Measurements from ENCODE around the gene AVPR2. TPM values are rescaled to one million over a fixed set of nuclear protein-coding genes. Genes with fewer than 3 reads are reported as not detected.

The AVPR2 gene
- total RNA-seq, 1 donor from 2014 or later, result 3.3 TPM

DNA sequence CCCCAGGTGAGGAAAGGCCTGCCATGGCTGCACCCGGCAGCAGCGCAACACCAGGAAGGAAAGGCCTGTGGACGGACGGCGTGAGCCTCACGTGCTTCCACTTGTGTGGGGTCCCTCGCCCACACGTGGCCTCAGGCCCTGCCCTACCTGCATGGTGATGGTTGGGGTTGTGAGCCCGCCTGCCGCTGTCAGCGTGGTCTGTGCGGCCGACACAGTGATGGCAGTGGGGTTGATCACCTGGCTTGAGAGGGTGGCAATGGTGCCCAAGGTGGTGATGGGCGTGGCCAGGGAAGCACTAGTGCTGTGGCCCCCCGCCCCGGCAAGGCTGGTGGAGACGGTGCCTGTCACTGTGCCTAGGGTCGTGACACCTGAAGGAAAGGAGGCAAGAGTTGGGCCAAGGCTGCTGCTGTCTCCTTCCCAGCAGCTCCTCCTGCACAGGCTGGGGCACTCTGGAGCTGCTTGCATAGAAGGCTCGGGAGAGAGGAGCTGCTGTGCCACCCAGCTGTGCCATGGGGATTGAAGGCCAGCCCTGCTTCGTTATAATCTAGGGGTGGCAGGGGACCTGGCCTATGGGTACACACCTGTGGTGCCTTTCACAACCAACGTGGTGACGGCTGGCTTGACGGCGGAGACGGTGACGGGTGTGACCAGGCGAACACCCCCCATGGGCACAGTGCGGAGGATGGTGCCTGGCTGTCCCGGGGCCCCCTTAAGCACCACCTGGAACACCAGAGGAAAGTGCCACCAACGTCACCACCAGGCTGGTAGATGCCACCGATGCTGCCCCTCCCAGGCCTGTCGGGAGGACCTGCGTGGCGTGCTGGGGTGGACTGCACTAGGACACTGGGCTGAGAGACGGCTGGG lies 51.8 kb downstream of the AVPR2 start:
- no peak for DNase-seq (ENCODE audit: low spot score)
- intact Hi-C loops (cut with DNase I), result no loop called here

Other genes with a start within 250 kb of the AVPR2 start
- gene PNCK, start 230.9 kb upstream of the AVPR2 start, total RNA-seq, result 7.6 TPM
- gene SLC6A8, start 216.7 kb upstream of the AVPR2 start, total RNA-seq, result 144 TPM
- 98.0 TPM for gene BCAP31, start 180.3 kb upstream of the AVPR2 start, total RNA-seq
- gene ABCD1, start 179.8 kb upstream of the AVPR2 start, total RNA-seq, result 15.1 TPM
- 7.6 TPM for gene PLXNB3, start 140.4 kb upstream of the AVPR2 start, total RNA-seq
- 54.7 TPM for gene SRPK3, start 123.6 kb upstream of the AVPR2 start, total RNA-seq
- gene IDH3G, start 110.3 kb upstream of the AVPR2 start, total RNA-seq, result 68.5 TPM
- gene SSR4, start 110.0 kb upstream of the AVPR2 start, total RNA-seq, result 140 TPM
- 4.1 TPM for gene PDZD4, start 74.1 kb upstream of the AVPR2 start, total RNA-seq
- 1.5 TPM for gene L1CAM, start 18.5 kb upstream of the AVPR2 start, total RNA-seq
- 22.9 TPM for gene ARHGAP4, start 21.6 kb downstream of the AVPR2 start, total RNA-seq
- gene NAA10, start 30.4 kb downstream of the AVPR2 start, total RNA-seq, result 87.2 TPM
- gene RENBP, start 40.0 kb downstream of the AVPR2 start, total RNA-seq, result 8.6 TPM
- gene HCFC1, start 67.1 kb downstream of the AVPR2 start, total RNA-seq, result 39.5 TPM
- gene TMEM187, start 68.1 kb downstream of the AVPR2 start, total RNA-seq, result 10.6 TPM
- 30.6 TPM for gene IRAK1, start 115.2 kb downstream of the AVPR2 start, total RNA-seq
- gene MECP2, start 193.0 kb downstream of the AVPR2 start, total RNA-seq, result 37.6 TPM
- not detected for gene OPN1LW, start 239.6 kb downstream of the AVPR2 start, total RNA-seq